GM12873 (cell line): ENCODE results near the gene FTH1.

Source experiments
- CTCF ChIP-seq: IDR thresholded peaks from 2 replicates; pipeline ENCODE4 v1.5.1; 2012; ENCODE audit warnings: low read depth, mild to moderate bottlenecking, moderate library complexity, low read length, control low read depth; ENCODE audit not compliant: insufficient read depth; ENCODE audit errors: missing control alignments

Gene FTH1

GRCh38 chr11:61971248-61972111, 4.0 kb upstream of the FTH1 start:
- TF ChIP-seq CTCF, result no peak

- no peak for TF ChIP-seq CTCF
Measured at GRCh38 chr11:61969838-61970662, 2.6 kb upstream of the FTH1 start.

GRCh38 chr11:61969391-61969758, 1.9 kb upstream of the FTH1 start:
- no peak for TF ChIP-seq CTCF

GRCh38 chr11:61968758-61969390, 1.4 kb upstream of the FTH1 start:
- TF ChIP-seq CTCF, result no peak

- TF ChIP-seq CTCF, result no peak
Measured at GRCh38 chr11:61967924-61968757, 707 bp upstream of the FTH1 start.

GRCh38 chr11:61966734-61967115, 709 bp downstream of the FTH1 start:
- no peak for TF ChIP-seq CTCF
